Measurements from ENCODE around the gene NTRK3.

The NTRK3 gene

DNA sequence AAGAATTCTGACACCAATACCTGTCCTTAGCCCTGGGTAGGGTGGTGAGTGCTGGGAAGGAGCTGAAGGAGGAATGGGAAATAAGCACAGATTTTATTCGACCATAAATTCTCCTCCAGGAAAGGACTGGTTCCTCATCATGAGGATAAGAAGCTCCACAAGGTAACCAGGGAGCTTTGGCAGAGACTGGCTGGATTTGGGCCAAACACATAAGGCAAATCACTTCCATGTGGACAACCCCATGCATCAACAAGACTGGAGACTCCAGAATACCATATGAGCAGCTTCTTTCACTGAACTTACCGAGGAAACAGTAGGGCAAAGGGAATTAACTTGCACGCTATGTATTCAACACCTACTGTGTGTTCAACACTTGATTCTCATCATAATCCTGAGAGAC, 312.5 kb downstream of the NTRK3 start:
- DNase-seq (ENCODE audit: low read depth in 3 of 3) = no peak

DNA sequence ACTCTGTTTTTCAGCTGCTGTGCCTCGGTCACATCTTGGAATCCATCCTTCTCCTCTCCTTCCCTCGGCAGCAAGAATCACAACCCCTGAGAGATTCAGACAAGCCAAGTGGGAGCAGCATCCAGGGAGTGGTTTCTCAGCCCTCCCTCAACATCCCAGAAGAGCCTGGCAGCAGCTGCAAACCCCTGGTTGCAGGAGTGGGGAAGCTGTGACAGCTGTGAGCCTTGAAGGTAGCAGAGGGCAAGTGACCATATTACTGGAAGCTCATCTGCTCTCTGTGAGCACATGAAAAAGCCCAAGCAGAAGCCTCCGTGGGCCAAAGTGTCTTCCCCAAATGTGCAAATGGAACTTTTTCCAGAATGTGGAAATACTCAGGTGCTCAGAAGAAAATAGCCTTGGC, 312.9 kb downstream of the NTRK3 start:
- DNase-seq (ENCODE audit: low read depth in 3 of 3) = no peak

DNA sequence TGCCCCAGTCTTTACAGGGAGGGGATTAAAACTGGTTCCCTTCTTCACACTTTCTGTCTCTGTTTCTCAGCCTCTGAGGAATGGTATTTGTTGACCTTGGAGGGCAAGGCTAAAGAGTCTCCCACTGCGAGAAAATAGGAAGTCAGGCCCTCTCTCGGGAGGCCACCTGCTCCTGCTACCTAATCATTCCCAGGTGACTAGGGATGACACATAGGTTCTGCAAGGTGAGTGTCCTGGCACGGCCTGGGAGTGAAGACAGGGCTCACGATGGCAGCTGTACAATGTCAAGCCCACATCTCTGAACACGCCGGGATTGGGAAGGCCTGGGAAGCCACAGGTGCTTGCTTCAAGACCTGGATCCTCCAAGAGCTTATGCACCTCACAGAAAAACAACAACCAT, 314.2 kb downstream of the NTRK3 start:
- no peak for DNase-seq (ENCODE audit: low read depth in 3 of 3)

DNA sequence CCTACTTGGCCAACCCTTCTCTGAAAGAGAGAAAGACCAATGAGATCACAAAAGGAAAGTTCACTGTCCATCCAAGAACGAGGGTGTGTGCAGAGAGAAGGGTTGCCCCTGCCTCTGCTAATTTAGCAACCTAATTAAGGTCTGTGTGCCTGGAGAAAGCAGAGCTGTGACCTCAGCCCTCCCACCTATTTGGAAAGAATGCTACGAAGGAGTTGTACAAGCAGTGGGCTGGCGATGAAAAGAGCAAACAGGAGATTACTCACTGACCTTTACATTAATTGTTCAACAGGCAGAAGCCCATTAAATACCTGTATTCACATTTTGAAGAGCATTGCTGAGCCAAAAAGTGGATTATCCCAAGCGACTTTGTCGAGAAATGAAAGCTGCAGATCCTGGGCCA, 314.9 kb downstream of the NTRK3 start:
- no peak for DNase-seq (ENCODE audit: low read depth in 3 of 3)

DNA sequence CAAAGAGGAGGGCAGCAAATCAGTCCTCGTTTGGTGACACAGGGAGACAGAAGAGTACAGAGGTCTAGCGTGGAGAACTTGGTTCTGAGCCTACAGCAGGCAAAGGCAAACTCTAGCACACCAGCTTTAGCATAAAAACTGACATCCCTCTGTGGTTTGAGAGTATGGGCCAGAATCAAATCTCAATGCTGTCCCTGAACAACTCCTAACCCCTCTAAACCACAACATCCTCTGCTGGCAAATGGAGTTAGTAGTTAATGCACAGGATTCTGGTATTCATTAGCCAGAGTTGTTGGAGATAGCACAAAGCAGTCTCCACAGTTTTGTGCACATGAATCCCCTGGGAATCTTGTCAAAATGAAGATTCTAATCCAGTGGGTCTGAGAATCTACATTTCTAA, 315.8 kb downstream of the NTRK3 start:
- no peak for DNase-seq (ENCODE audit: low read depth in 3 of 3)

DNA sequence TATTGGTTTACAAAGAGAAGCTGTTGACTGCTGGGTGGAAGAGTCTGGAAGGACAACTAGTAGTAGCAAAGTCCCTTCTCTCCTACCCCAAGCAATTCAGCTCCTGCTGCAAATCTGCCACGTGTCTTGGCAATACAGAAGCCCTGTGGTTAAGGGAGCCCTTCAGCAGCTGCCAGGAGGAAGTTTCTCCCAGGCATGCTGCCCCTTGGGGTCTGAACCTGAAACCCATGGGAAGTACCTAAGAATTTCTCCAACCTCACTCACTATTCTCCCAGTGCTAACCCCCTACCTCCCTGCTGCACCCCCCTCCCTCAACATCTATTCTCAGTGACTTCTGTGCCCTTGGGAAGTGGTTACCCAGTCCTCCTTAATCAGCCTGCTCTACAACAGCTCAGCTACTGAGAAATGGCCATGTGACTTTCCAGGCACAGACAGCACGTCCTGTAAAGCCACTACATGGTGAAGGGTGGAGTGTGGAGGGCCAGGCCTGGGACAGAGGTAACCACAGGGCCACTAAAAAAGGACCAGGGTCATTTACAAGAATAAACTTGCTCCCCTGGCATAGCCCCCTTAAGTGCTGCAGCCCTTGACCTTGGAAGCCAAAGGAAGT, 316.6 kb downstream of the NTRK3 start:
- no peak for DNase-seq (ENCODE audit: low read depth in 3 of 3)

DNA sequence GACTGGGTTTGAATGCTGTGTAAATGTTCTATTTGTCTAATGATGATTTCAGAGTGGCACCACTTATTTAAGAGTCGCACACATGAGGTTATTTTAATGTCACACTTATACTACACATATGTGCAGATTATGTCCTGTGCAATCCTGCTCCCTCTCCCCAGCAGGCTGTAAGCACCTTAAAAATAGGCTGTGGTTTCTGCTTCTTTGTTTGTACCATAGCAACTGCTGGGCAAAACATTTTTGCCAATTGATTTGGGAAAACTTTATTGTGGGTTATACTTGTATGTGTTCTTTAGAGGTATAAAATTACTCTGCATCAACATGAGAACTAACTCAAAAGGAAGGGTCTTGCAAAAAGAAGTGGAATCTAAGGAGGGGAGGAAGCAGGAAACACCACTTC, 318.5 kb downstream of the NTRK3 start:
- no peak for DNase-seq (ENCODE audit: low read depth in 3 of 3)

DNA sequence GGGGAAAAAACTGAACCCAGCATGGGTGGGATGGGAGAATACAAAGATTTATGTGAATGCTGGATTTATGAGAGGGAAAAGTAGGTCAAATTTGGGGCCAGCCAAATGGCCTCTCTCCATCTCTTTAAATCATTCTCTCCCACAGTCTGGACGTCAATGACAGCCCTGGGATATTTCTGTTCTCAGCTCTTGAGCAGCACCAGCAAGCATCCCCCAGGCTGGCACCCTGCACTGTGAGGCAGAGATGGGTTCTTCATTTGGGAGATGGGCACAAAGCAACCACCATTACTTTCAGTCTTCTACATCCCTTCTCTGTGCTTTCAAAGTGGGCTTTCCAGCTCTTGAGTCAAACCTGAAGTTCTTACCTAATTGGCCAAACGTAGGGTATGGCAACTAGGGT, 321.0 kb downstream of the NTRK3 start:
- no peak for DNase-seq (ENCODE audit: low read depth in 3 of 3)

DNA sequence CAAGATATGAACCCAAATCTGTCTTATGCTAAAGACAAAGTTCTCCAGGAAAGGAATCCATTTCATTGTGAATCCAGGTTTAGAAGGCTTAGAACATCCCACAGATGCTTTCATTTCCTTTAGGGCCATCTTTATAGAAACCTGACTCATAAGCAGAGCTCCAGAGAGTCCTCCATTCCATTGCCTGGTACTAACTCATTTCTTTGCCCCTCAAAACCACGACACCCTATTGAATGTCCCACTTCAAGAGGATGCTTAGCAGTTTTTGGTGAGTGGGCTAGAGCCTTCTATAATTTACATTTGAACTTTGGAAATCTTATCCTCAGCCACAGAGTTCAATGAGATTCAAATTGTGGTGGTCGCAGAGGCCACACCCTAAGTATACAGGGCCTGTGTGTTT, 325.0 kb downstream of the NTRK3 start:
- no peak for DNase-seq (ENCODE audit: low read depth in 3 of 3)

DNA sequence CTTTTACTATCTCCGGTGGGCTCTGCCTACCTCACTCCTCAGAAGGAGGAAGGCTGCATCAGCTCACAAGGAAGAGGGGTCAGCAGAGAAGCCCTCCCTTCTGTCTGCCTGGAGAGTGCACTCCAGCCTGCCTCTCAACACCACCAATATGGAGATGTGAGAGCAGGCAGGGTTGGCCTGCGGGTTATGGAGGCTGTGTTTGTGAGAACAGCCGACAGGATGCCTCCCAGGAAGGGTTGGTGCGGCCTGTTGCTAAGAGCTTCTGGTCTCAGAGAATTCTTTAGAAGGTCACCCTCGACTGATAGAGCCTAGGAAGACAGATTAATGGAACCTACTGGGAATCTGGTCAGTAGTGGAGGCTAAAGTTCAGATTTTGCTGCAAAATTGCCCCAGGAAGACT, 326.1 kb downstream of the NTRK3 start:
- DNase-seq (ENCODE audit: low read depth in 3 of 3) = no peak

DNA sequence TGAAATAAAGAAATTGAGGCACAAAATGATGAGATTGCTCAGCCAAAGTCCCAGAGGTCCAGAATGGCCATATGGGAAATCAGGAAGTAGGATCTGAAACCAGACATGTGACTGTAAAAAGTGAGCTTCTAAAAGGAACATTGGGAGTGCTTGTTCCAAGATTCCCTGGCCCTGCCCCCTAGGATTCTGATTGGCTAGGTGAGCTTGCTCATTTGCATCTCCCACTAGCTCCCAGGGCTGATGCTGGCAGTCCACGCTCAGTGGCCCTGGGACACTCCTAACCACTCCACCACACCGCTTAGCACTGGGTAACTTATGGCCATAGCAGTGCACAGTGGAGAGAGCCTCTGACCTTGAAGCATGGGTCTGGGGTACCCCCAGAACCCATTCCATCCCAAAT, 326.7 kb downstream of the NTRK3 start:
- no peak for DNase-seq (ENCODE audit: low read depth in 3 of 3)

DNA sequence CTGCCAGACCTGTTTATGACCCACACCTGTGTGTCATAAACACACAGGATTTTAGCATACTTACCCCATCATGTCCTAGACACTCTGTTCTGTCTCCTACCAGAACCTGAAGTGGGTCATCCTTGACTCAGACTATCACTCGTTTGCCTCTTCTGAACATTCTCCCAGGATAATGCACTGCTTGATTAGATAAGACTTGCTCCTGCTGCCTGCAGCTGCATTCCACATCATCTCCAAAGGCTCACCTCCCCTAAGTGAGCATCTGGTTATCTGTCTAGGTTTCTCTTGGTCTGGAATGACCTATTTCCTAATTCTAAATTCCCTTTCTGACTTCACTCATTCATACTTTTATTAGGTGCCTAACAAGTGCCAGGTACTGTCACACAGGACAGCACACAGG, 332.1 kb downstream of the NTRK3 start:
- no peak for DNase-seq (ENCODE audit: low read depth in 3 of 3)

DNA sequence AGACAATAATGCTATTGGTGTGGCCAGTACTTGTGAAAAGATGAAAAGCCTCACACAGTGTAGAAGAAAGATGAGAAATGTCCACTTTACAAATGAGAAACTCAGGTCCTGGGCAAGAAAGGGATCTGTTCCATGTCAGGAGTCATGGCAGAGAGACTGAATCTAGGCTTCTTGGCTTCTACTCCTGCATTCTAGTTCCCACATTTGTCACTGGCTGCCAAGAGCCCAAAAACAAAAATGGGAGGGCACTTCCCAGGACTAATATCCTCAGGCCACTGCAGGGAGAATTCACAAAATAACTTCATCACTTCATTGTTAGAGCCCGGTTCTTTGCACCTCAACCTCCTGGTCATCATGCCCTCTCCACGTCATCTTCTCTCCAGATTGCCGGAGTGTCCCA, 337.5 kb downstream of the NTRK3 start:
- DNase-seq (ENCODE audit: low read depth in 3 of 3) = no peak

DNA sequence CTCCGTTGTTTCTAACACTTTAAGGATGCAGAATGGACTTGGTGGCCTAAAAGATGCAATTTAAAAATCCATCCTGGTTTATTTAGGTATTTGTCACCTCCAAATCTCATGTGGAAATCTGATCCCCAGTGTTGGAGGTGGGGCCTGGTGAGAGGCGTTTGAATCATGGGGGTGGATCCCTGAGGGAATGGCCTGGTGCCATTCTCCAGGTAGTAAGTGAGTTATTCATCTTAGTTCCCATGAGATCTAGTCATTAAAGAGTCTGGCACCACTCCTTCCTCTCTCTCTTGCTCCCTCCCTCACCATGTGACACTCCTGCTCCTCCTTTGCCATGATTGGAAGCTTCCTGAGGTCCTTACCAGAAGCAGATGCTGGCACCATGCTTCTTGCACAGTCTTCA, 339.1 kb downstream of the NTRK3 start:
- no peak for DNase-seq (ENCODE audit: low read depth in 3 of 3)

DNA sequence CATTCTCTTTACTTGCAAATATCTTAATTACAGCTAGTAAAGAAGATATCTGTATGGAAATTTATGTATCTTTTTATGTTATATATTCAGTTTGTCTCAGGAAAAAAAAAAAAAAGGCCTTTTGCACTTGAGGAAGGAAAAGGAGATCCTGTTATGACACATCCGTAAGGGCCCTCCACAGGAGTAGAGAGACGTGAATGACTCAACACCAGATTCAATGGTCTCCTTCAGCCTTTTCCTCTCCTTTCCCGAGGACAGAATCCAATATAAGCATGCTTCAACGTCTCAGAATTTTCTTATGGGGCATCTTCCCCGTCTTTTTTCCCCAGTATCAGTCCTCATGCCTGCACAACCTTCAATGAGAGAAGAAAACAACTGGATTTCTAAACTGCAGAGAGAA, 340.3 kb downstream of the NTRK3 start:
- no peak for DNase-seq (ENCODE audit: low read depth in 3 of 3)

DNA sequence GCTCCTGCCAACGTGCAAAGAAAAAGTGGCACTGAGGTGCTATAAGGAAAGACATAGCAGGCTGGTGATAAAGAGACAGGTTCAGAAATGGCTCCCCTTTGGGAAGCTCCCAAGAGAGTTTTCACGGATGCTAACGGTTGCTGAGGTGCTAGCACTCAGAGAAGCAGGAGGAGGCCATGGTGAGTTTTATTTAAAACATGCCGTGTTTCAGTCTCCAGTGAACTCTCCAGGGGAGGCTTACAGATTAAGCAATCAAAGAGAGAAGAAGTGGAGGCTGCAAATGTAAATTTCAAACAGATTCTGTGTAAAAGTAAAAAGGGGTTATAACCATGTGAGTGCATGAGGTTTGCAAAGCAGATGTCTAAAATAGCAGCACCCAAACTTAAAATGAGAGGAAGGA, 346.2 kb downstream of the NTRK3 start:
- no peak for DNase-seq (ENCODE audit: low read depth in 3 of 3)

DNA sequence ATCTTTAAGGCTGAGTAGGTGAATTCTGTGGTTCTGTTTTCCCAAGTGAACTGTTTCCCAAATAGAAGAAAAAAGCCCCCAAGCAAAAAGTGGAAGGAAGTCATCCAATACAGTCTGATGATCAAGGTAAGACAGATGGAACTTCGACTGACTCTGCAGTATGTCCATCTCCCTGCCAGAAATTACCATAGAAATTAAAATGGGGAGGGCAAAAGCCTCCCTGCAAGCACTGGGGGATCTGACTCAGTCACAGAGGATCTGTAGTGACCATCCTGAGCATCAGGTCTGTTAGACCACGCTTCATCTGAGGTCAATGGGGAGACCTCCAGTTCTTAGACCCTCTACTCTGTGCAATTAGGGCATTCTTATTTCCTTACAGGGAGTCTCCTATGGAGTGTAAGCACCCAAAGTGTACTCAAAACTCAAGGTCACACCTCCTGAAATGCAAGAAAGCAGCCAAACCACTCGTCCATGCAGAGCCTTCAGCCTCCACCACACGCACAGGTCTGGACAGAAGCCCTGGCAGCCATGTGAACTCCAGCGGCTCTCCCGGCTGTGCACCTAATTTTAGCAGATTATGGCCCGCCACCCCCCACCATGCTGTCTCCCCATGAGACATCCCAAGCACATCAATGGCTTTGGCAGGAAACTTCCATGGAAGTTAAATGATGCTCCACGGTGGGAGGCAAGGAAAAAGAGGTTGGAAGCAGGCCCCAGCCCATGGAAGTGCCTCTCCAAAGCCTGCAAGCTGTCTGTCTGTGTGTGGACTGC, 348.7 kb downstream of the NTRK3 start:
- no peak for DNase-seq (ENCODE audit: low read depth in 3 of 3)

DNA sequence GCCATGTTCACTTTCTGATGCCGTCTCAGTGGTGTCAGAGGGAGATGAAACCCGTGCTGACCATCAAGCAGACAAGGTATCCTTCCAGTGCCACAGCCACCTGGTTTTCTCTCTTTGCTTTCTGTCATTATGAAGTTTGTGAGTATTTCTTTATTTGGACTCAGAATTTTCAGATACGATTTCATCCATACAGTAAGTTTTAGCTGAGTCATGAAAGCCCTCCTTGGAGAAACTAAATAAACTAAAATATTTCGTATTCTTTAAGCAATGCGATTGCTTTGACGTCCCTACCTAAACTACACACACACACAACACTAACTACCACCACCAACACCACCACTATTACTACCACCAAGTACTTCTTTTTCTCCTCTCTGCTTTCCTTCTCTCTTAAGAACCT, 350.1 kb downstream of the NTRK3 start:
- no peak for DNase-seq (ENCODE audit: low read depth in 3 of 3)

DNA sequence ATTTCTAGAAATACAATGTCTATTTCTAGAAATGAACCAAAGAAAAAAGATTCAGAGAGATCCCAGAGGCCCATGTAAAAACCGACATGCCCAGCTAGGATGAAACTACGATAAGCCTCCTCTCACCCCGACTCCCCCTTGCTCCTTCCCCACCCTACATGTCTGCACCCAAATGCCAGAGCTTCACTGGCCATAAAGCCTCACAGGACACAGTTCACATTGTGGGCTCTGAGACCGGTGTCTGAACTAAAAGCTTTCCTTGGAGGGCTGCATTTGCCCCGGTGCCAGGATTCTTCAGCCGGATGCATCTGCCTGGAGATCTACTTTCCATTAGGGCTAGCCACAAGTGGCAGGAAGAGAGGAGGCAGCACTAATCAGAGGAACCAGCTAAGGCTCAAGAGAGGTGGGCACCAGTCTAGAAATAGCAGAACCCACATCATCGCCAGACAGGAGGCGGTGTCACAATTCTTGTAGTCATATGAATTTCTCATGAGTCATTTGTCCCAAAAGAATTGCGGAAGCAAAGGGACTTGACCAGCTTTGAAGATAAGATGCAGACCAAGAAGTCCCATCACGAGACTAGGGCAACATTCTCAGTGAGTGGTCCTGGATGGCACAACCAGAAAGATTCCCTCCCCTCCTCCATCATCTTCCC, 353.6 kb downstream of the NTRK3 start:
- DNase-seq (ENCODE audit: low read depth in 3 of 3) = no peak

DNA sequence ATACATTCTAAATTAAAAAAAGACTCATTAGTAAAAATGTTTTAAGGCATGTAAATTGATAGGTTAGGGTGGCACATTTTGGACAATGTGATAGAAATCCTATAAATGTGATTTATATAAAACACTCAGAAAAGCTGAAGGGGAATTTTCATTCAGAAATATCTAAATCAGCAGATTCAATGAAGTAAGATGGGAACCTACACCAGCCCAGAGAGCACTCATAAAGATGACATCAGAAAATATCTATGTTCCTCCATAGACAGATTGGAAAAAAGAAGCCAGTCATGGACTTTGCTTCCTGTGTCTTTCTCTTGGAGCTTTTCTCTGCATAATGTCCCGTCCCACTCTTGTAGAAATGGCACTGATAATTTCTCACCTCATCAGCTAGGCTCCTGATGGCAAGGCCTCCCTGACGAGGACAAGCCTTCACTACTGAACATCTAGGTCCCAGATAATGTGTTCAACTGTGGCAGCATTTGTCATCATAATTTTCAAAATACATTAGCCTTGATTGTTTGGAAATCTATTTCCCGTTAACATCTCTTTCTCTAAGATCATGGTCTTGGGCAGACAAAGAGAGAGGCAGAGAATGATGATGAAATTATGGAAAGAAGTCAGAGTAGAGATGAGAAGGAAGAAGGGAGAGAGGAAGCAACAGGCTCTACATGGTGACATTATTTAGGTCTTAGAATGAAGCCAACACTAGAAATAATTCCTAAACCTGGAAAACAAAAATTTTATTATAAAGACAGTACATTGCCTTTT, 354.4 kb downstream of the NTRK3 start:
- no peak for DNase-seq (ENCODE audit: low read depth in 3 of 3)

DNA sequence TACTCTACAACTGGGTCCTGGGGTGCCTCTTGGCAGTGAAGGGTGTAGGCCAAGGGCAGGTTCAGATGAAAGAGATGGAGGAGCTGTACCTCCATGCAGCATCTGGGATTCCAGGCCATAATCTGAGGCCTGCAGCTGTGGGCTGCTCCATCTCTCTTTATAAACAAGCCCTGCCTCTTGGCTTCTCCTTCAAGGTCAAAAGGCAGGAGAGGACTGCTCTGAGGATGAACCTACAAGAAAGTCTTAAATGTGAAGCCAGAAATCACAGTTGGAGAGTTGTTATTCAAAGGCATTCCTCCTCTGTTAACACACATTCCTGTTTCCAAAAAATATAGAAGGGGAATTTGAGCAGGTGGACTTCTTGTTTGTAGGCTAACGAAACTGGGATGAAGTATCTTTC, 355.5 kb downstream of the NTRK3 start:
- no peak for DNase-seq (ENCODE audit: low read depth in 3 of 3)

DNA sequence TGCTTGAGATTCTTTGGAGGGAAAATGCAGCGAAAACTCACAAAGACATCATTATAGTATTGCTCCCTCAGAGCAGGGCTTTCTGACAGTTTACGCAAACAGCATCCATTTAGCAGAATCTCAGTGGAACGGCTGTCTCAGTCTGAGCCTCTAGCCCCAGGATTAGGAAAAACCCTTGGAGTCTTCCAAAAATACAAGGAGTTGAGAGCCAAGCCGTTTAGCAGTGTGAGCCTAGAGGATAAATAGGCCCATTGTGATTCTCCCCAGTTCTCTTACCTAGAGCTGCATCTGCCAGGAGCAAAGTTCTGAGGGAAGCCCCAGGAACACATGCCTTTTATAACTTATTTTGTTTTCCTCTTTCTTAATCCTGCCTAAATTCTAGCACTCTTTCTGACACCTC, 359.6 kb downstream of the NTRK3 start:
- DNase-seq (ENCODE audit: low read depth in 3 of 3) = no peak

DNA sequence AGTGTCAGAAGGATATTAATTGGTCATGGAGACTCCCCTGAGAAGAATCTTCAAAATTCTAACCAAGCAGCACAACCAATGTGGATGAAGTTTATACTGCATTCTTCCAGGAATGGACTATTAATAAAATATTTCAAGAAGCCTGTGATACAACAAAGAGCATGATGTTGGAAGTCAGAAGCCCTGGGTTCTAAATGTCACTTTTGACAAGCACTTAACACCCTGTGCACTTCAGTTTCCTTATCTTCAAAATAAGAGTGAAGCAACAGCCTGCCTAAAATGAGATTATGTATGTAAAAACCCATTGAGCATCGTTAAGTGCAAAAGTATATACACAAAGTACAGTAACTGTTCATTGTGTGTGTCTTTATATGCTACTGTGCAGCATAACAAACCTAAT, 369.4 kb downstream of the NTRK3 start:
- no peak for DNase-seq (ENCODE audit: low read depth in 3 of 3)
